A549 (cell line): ENCODE results near the gene RAB14. TPM values are rescaled to one million over a fixed set of nuclear protein-coding genes. Genes with fewer than 3 reads are reported as not detected.

Experiments
- ATAC-seq, 2 experiments: fragments of 200-7000 bp in 1 of 2; fragments of >200 bp in 1 of 2; cut with Nextera tagmentation in 1 of 2; cut with Tn5 transposase in 1 of 2; 3 replicates each; pipeline versions ENCODE4 v1.8.0 to v1.9.1; 2018 to 2020; ENCODE audit warnings: mild to moderate bottlenecking in 1 of 2, moderate library complexity in 1 of 2
- CTCF ChIA-PET: fragments of 300-600 bp; sonication (Branson Sonifier 250); formaldehyde crosslinking; extraction: SDS; loops from one replicate; lab custom pipeline; 2021; ENCODE audit warnings: antibody characterized with exemption, inconsistent platforms; lab: Yijun Ruan, JAX
- POLR2A ChIA-PET: fragments of 350-600 bp; formaldehyde crosslinking; extraction: SDS; loops from one replicate; lab custom pipeline; 2021; ENCODE audit warnings: antibody characterized with exemption, inconsistent platforms; lab: Yijun Ruan, JAX
- DNase-seq, 2 experiments: peaks; one replicate each; pipeline versions ENCODE4 v3.0.0 to v3.0.0-alpha.2; 2011 to 2016; ENCODE audit warnings: low read depth in 1 of 2, low spot score in 1 of 2
- FAIRE-seq: peaks from 2 replicates; lab custom pipeline; 2011; peaks lifted over from hg19 to GRCh38; lab: Jason Lieb, UNC
- H3K27ac ChIP-seq, 2 experiments: fragments of >200 bp; sonication (Bioruptor Twin); formaldehyde crosslinking; 3 replicates each; pipeline ENCODE4 v1.5.1; 2016 to 2017
- H3K4me1 ChIP-seq: fragments of >200 bp; sonication (Bioruptor Twin); formaldehyde crosslinking; 3 replicates; pipeline ENCODE4 v1.6.1; 2016
- H3K4me2 ChIP-seq: fragments of >200 bp; sonication (Bioruptor Twin); formaldehyde crosslinking; 3 replicates; pipeline ENCODE4 v1.6.1; 2016
- H3K4me3 ChIP-seq: fragments of >200 bp; sonication (Bioruptor Twin); formaldehyde crosslinking; 3 replicates; pipeline ENCODE4 v1.5.1; 2016
- H3K9me3 ChIP-seq: fragments of >200 bp; sonication (Bioruptor Twin); formaldehyde crosslinking; 3 replicates; pipeline ENCODE4 v1.6.1; 2016
- BCL3 ChIP-seq: fragments of >200 bp; sonication (Bioruptor Twin); formaldehyde crosslinking; IDR thresholded peaks from 3 replicates; pipeline ENCODE4 v1.6.1; 2016
- BHLHE40 ChIP-seq: IDR thresholded peaks from 2 replicates; pipeline ENCODE4 v1.6.1; 2012; ENCODE audit warnings: low read depth, low read length, inconsistent platforms
- CBX2 ChIP-seq: fragments of 200-600 bp; sonication (generic); IDR thresholded peaks from 2 replicates; pipeline ENCODE4 v1.6.1; 2016; ENCODE audit warnings: low read depth, mild to moderate bottlenecking, borderline replicate concordance
- CHD2 ChIP-seq: fragments of 150-350 bp; IDR thresholded peaks from 2 replicates; pipeline ENCODE4 v1.6.1; 2014; ENCODE audit warnings: low read length; ENCODE audit not compliant: partially characterized antibody
- CTCF ChIP-seq: fragments of >200 bp; sonication (Bioruptor Twin); formaldehyde crosslinking; IDR thresholded peaks from 3 replicates; pipeline ENCODE4 v1.5.1; 2016
- EHF ChIP-seq: fragments of 250-450 bp; sonication (Bioruptor Pico); IDR thresholded peaks from 2 replicates; pipeline ENCODE4 v1.5.0; 2020; ENCODE audit warnings: mild to moderate bottlenecking
- EHMT2 ChIP-seq: fragments of 200-600 bp; sonication (generic); IDR thresholded peaks from 2 replicates; pipeline ENCODE4 v1.6.1; 2016; ENCODE audit warnings: antibody characterized with exemption, low read depth, mild to moderate bottlenecking, moderate library complexity
- GATA3 ChIP-seq: IDR thresholded peaks from 2 replicates; pipeline ENCODE4 v1.6.1; 2012; ENCODE audit warnings: borderline replicate concordance
- HES2 ChIP-seq: fragments of >200 bp; sonication (Bioruptor Twin); formaldehyde crosslinking; IDR thresholded peaks from 2 replicates; pipeline ENCODE4 v1.6.1; 2016
- HMGXB4 ChIP-seq: fragments of 250-450 bp; sonication (Bioruptor Pico); IDR thresholded peaks from 2 replicates; pipeline ENCODE4 v1.5.0; 2021; ENCODE audit warnings: mild to moderate bottlenecking, moderate library complexity, borderline replicate concordance
- HOXB13 ChIP-seq: fragments of 250-450 bp; sonication (Bioruptor Pico); IDR thresholded peaks from 2 replicates; pipeline ENCODE4 v1.5.0; 2020; ENCODE audit warnings: low read depth, mild to moderate bottlenecking, moderate library complexity
- JUN ChIP-seq, 2 experiments: fragments of >200 bp; sonication (Bioruptor Twin); formaldehyde crosslinking; IDR thresholded peaks; 2 replicates in 1 of 2; 3 replicates in 1 of 2; pipeline ENCODE4 v1.6.1; 2016 to 2017
- MAZ ChIP-seq: fragments of 150-350 bp; IDR thresholded peaks from 2 replicates; pipeline ENCODE4 v1.6.1; 2014; ENCODE audit warnings: antibody characterized with exemption, low read depth, low read length, borderline replicate concordance
- MYC ChIP-seq: IDR thresholded peaks from 2 replicates; pipeline ENCODE4 v1.6.1; 2012; ENCODE audit warnings: mild to moderate bottlenecking, inconsistent platforms, low read length, improper control_type of control experiment, borderline replicate concordance
- NFE2L2 ChIP-seq: fragments of 150-350 bp; conservative IDR thresholded peaks from 2 replicates; pipeline ENCODE4 v1.6.1; 2014; ENCODE audit warnings: low read length
- NPAS2 ChIP-seq: fragments of 250-450 bp; sonication (Bioruptor Pico); IDR thresholded peaks from 2 replicates; pipeline ENCODE4 v1.8.0; 2022; ENCODE audit warnings: mild to moderate bottlenecking, moderate library complexity, borderline replicate concordance
- PBX3 ChIP-seq: IDR thresholded peaks from 2 replicates; pipeline ENCODE4 v1.6.1; 2012
- POLR2A ChIP-seq: IDR thresholded peaks from 2 replicates; pipeline ENCODE4 v1.6.1; 2012; ENCODE audit warnings: mild to moderate bottlenecking, low read length
- POLR2AphosphoS2 ChIP-seq: conservative IDR thresholded peaks from 2 replicates; pipeline ENCODE4 v1.6.1; 2012; ENCODE audit warnings: low read length, improper control_type of control experiment, inconsistent platforms
- RAD21 ChIP-seq, 2 experiments: fragments of >200 bp in 1 of 2; sonication (Bioruptor Twin) in 1 of 2; formaldehyde crosslinking in 1 of 2; IDR thresholded peaks in 1 of 2; conservative IDR thresholded peaks in 1 of 2; 2 replicates in 1 of 2; 3 replicates in 1 of 2; pipeline ENCODE4 v1.6.1; 2012 to 2018; ENCODE audit warnings: inconsistent platforms in 1 of 2
- RCOR1 ChIP-seq: fragments of 150-350 bp; IDR thresholded peaks from 2 replicates; pipeline ENCODE4 v1.6.1; 2014; ENCODE audit warnings: antibody characterized with exemption, low read length, low read depth
- SMC3 ChIP-seq: fragments of >200 bp; sonication (Bioruptor Twin); formaldehyde crosslinking; IDR thresholded peaks from 3 replicates; pipeline ENCODE4 v1.6.1; 2018; ENCODE audit warnings: inconsistent platforms
- TP53 ChIP-seq: fragments of 250-450 bp; sonication (Bioruptor Pico); IDR thresholded peaks from 2 replicates; pipeline ENCODE4 v1.5.0; 2021; ENCODE audit warnings: mild to moderate bottlenecking, moderate library complexity
- WGBS: methylation state at CpG from one replicate; pipeline ENCODE4 v1.1.6; 2017; ENCODE audit errors: missing lambda C conversion rate; 5-methylcytosine and 5-hydroxymethylcytosine counted together
- polyA plus RNA-seq, 4 experiments: library from polyadenylated mRNA; depleted of rRNA in 3 of 4; stranded (reverse); fragments of >200 nt; fragmentation: RNase III in 1 of 4; extraction: RNeasy Plus Mini Kit Qiagen cat#74134 plus additional on column Dnase treatment in 1 of 4; gene quantifications; 2 replicates in 3 of 4; 3 replicates in 1 of 4; pipeline ENCODE4 v1.2.3, GENCODE V29; 2011 to 2017

The RAB14 gene
- polyA plus RNA-seq, 2 of the 4 experiments (the other 2 are of a cell fraction): 38.4 to 54.1 TPM

- FAIRE-seq (no peak), ATAC-seq (no peak), DNase-seq (no peak)
- POLR2A ChIA-PET: no interaction called here
- Histone ChIP-seq H3K4me2 (no peak overlapping the region), H3K27ac (no peak overlapping the region), H3K4me3 (no peak overlapping the region), H3K9me3 (no peaks in the 10 kb centered on the region), H3K4me1 (peaks cover 56% of the 10 kb centered on the region)
- CTCF ChIA-PET: no interaction called here
- TF ChIP-seq CTCF: no peak
- TF ChIP-seq BCL3: no peak
- TF ChIP-seq JUN (IDR thresholded peaks at IDR 0.05): no peak
- no peak for TF ChIP-seq POLR2AphosphoS2
- TF ChIP-seq SMC3: no peak
- no peak for TF ChIP-seq MAZ
- TF ChIP-seq HMGXB4 (CRISPR knock-in tag): no peak
- no peak for TF ChIP-seq GATA3
- no peak for TF ChIP-seq RAD21 (conservative IDR thresholded peaks at IDR 0.05 in 1 of 2, IDR thresholded peaks at IDR 0.05 in 1 of 2)
- TF ChIP-seq HOXB13 (CRISPR knock-in tag): no peak
- TF ChIP-seq EHMT2: no peak
- no peak for TF ChIP-seq POLR2A
- TF ChIP-seq CHD2: no peak
- WGBS: 84% methylated on average over 2 of the region's 2 CpGs
These were observed 10.4 kb downstream of the RAB14 start for GRCh38 chr9:121191235-121191634.

- no peak overlapping the region for H3K27ac ChIP-seq
- WGBS: 93% methylated on average over 3 of the region's 3 CpGs
- no peaks in the 10 kb centered on the region for H3K9me3 ChIP-seq
- FAIRE-seq: no peak
- H3K4me2 ChIP-seq: no peak overlapping the region
- no peak for DNase-seq
- no peak for ATAC-seq
- ChIA-PET POLR2A (no interaction called here), CTCF (interaction anchor here (1.0 to 1.9 kb wide), 4 partner anchors 9 to 185 kb away, joined by 3 to 7 read pairs (median 4); no protein-coding TSS in a partner anchor)
- no peak overlapping the region for H3K4me3 ChIP-seq
- peaks cover 40% of the 10 kb centered on the region for H3K4me1 ChIP-seq
- TF ChIP-seq PBX3: no peak
- TF ChIP-seq RCOR1: no peak
- TF ChIP-seq HOXB13 (CRISPR knock-in tag): no peak
- TF ChIP-seq NFE2L2: no peak
- TF ChIP-seq TP53 (CRISPR knock-in tag): no peak
These were observed 12.0 kb downstream of the RAB14 start for GRCh38 chr9:121189660-121190059.

- no peak for DNase-seq
- TF ChIP-seq MYC (no peak), POLR2A (no peak), CBX2 (no peak), BHLHE40 (no peak), PBX3 (no peak), HES2 (no peak), NPAS2 (CRISPR knock-in tag) (no peak), CTCF (no peak), RAD21 (conservative IDR thresholded peaks at IDR 0.05 in 1 of 2, IDR thresholded peaks at IDR 0.05 in 1 of 2) (no peak), EHF (CRISPR knock-in tag) (no peak)
These were observed 12.7 kb downstream of the RAB14 start for GRCh38 chr9:121189006-121189405.

More at GRCh38 chr9:121189006-121189405, 12.7 kb downstream of the RAB14 start:
- H3K9me3 ChIP-seq: no peaks in the 10 kb centered on the region
- ChIA-PET CTCF (interaction anchor here (0.8 to 1.9 kb wide), 3 partner anchors 18 to 203 kb away, joined by 3 to 7 read pairs (median 3); no protein-coding TSS in a partner anchor), POLR2A (no interaction called here)
- no peak overlapping the region for H3K27ac ChIP-seq
- ATAC-seq: no peak
- no peak for FAIRE-seq
- no peak overlapping the region for H3K4me2 ChIP-seq
- peaks cover 40% of the 10 kb centered on the region for H3K4me1 ChIP-seq
- WGBS: 69% methylated on average over 1 of the region's 1 CpG
- H3K4me3 ChIP-seq: no peak overlapping the region
